ENCODE data around the gene RAMACL. TPM values are rescaled to one million over a fixed set of nuclear protein-coding genes. Genes with fewer than 3 reads are reported as not detected.

RAMACL gene
- total RNA-seq, 1 experiment from 2014 or later, result 0.15 TPM

- DNase-seq (ENCODE audit: low read depth, low spot score), result no peak
- BruUV-seq (replicated peaks), result no TSS peak
- no peak overlapping the region for H2AFZ ChIP-seq (ENCODE audit: low read depth, low read length, poor library complexity, severe bottlenecking)
- H3K79me2 ChIP-seq (ENCODE audit: insufficient read depth, low read length), result no peaks in the 10 kb centered on the region
- no peaks in the 10 kb centered on the region for H4K20me1 ChIP-seq (ENCODE audit: insufficient read depth)
- H3K9me2 ChIP-seq (ENCODE audit: insufficient read depth), result no peaks in the 10 kb centered on the region
- no peaks in the 10 kb centered on the region for H3K9me3 ChIP-seq (ENCODE audit: control insufficient read depth in 1 of 2, insufficient read depth in 1 of 2, low read depth in 1 of 2, low read length in 2 of 2)
- CTCF ChIA-PET, result no interaction called here
- ATAC-seq, result no peak
- intact Hi-C loops (cut with micrococcal nuclease), result no loop called here
- no peaks in the 10 kb centered on the region for H3K36me3 ChIP-seq (ENCODE audit: control insufficient read depth in 1 of 2, insufficient read depth in 2 of 2, low read length in 2 of 2)
- H3K27me3 ChIP-seq (ENCODE audit: insufficient read depth, low read length), result no peaks in the 10 kb centered on the region
- no peak for TF ChIP-seq RAD21 (IDR thresholded peaks at IDR 0.05; ENCODE audit: low read depth)
- TF ChIP-seq, protein P1, sequence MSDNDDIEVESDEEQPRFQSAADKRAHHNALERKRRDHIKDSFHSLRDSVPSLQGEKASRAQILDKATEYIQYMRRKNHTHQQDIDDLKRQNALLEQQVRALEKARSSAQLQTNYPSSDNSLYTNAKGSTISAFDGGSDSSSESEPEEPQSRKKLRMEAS (IDR thresholded peaks at IDR 0.05), result no peak
- TF ChIP-seq FOSL1 (IDR thresholded peaks at IDR 0.05; ENCODE audit: low read depth), result no peak
- no peak for TF ChIP-seq ATF3 (IDR thresholded peaks at IDR 0.05)
- TF ChIP-seq YY1 (IDR thresholded peaks at IDR 0.05; ENCODE audit: extremely low read depth, insufficient replicate concordance, low read depth, low read length), result no peak
- no peak for TF ChIP-seq JUND (IDR thresholded peaks at IDR 0.05)
- no peak for TF ChIP-seq CTCF (IDR thresholded peaks at IDR 0.05 in 2 of 3, conservative IDR thresholded peaks at IDR 0.05 in 1 of 3; ENCODE audit: borderline replicate concordance in 1 of 3, insufficient read depth in 1 of 3, low read depth in 2 of 3, low read length in 2 of 3)
- TF ChIP-seq ZBTB33 (IDR thresholded peaks at IDR 0.05; ENCODE audit: extremely low read depth, insufficient replicate concordance, low read length), result no peak
- no peak overlapping the region for H3K27ac ChIP-seq (ENCODE audit: low read depth, low read length)
- POLR2A ChIA-PET, result no interaction called here
- RAD21 ChIA-PET (ENCODE audit: low non-redundant PET in 1 of 2, low total read pairs in 2 of 2, uncharacterized antibody in 2 of 2, unreplicated experiment in 2 of 2), result no interaction called here
- peaks cover 0 to 10% of the 10 kb centered on the region in 2 experiments; a peak in 2 of 4 replicates for H3K4me1 ChIP-seq (ENCODE audit: control insufficient read depth in 1 of 2, insufficient read depth in 2 of 2, low read length in 2 of 2)
- no peak overlapping the region for H3K4me3 ChIP-seq (replicated peaks in 1 of 2; ENCODE audit: low read depth in 1 of 2, low read length in 2 of 2)
- H3K9ac ChIP-seq (ENCODE audit: low read length), result no peak overlapping the region
- no peak overlapping the region for H3K4me2 ChIP-seq (ENCODE audit: low read length)
These were observed 1.3 kb upstream of the RAMACL start for GRCh38 chr6:166587631-166588413.

Data from HCT116 (cell line).